Neural cell (in vitro differentiated cells): ENCODE data around the gene AGMAT.

Source experiments
- CTCF ChIP-seq: fragments of 450-650 bp; IDR thresholded peaks from 2 replicates; pipeline ENCODE4 v1.5.1; 2014; ENCODE audit warnings: antibody characterized with exemption, mild to moderate bottlenecking, moderate library complexity; ENCODE audit not compliant: poor library complexity, severe bottlenecking
- EP300 ChIP-seq: fragments of 450-650 bp; conservative IDR thresholded peaks from 2 replicates; pipeline ENCODE4 v1.6.1; 2014; ENCODE audit warnings: antibody characterized with exemption, mild to moderate bottlenecking, moderate library complexity; ENCODE audit not compliant: poor library complexity, severe bottlenecking
- EZH2 ChIP-seq: fragments of 200-600, 300-800 bp; shearing (Covaris generic), sonication (generic); IDR thresholded peaks from 2 replicates; pipeline ENCODE4 v1.6.1; 2014; ENCODE audit warnings: antibody characterized with exemption, low read length, borderline replicate concordance, mild to moderate bottlenecking; ENCODE audit not compliant: insufficient read depth, poor library complexity, severe bottlenecking
- MXI1 ChIP-seq: fragments of 450-650 bp; conservative IDR thresholded peaks from 2 replicates; pipeline ENCODE4 v1.6.1; 2014; ENCODE audit warnings: antibody characterized with exemption, mild to moderate bottlenecking; ENCODE audit not compliant: poor library complexity, severe bottlenecking
- POLR2AphosphoS5 ChIP-seq: IDR thresholded peaks from 2 replicates; pipeline ENCODE4 v1.6.1; 2012

GRCh38 chr1:15595809-15596617 lies 11.2 kb upstream of the AGMAT start:
- TF ChIP-seq MXI1 (no peak), EP300 (no peak), CTCF (no peak), POLR2AphosphoS5 (no peak), EZH2 (no peak)
